ENCODE results near the gene DNM2. TPM values are rescaled to one million over a fixed set of nuclear protein-coding genes. Genes with fewer than 3 reads are reported as not detected.

DNM2 gene
- total RNA-seq, 1 donor from 2014 or later = 280 TPM

DNA sequence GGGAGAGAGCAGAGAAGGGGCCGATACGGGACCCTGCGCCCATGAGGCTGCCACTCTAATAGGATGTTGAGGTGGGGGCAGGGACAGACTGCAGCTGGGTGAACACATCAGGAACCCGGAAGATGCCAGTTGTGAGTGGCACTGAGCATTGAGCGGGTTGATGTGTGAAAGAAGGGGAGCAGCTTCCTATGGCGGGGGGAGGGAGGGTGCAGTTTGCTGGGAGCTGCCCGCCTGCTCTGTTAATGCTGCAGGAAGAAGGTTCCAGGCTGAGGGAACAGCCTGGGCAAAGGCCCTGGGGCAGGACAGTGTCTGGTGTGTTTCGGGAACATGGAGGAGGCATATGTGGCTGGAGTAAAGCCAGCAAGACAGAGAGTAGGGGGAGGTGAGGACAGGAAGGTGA, 29.8 kb downstream of the DNM2 start:
- Histone ChIP-seq H3K9me3 (no peaks in the 10 kb centered on the region), H3K36me3 (no peaks in the 10 kb centered on the region), H3K27me3 (no peaks in the 10 kb centered on the region), H3K4me1 (peaks cover 76% of the 10 kb centered on the region), H3K4me3 (no peak overlapping the region), H3K27ac (peak overlapping the region; percentile 85)
- DNase-seq = no peak
- TF ChIP-seq, protein P1, sequence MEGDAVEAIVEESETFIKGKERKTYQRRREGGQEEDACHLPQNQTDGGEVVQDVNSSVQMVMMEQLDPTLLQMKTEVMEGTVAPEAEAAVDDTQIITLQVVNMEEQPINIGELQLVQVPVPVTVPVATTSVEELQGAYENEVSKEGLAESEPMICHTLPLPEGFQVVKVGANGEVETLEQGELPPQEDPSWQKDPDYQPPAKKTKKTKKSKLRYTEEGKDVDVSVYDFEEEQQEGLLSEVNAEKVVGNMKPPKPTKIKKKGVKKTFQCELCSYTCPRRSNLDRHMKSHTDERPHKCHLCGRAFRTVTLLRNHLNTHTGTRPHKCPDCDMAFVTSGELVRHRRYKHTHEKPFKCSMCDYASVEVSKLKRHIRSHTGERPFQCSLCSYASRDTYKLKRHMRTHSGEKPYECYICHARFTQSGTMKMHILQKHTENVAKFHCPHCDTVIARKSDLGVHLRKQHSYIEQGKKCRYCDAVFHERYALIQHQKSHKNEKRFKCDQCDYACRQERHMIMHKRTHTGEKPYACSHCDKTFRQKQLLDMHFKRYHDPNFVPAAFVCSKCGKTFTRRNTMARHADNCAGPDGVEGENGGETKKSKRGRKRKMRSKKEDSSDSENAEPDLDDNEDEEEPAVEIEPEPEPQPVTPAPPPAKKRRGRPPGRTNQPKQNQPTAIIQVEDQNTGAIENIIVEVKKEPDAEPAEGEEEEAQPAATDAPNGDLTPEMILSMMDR (IDR thresholded peaks at IDR 0.05) = no peak
- intact Hi-C loops (cut with DNase I) = no loop called here
- ATAC-seq = no peak

DNA sequence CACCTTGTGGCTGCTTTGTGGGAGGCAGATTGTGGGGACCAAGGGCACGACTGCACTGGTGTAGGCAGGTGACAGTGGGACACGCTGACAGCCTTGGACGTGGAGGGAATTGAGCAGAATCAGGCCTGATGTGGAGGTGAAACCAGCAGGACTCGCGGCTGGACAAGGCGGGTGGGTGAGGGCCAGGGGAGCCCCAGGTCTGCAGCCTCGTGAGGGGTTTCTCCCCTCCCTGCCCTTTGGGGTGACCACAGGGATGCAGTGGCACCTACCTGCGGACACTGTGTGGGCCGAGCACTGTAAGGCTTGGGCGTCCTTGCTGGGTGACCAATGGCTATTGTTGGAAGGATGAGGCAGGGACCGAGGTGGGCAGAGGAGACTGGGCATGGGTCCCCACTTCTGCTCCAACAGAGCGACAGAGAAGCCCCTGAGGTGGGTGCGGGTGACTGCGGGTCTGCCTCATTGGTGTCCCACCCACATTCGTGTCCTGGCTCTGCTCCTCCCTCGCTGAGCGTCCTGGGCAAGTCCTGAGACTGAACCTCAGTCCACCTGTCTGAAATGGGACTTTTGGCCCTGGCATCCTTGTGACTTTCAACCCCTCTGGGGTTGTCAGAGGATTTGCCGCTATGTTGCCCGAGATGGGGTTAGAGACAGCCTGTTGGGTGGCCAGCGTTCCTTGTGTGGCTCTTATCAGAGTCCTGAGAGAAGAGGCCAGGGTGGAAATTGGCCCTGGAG, 30.5 kb downstream of the DNM2 start:
- TF ChIP-seq, protein P1 (IDR thresholded peaks at IDR 0.05) = no peak
- H3K27ac ChIP-seq = peak overlapping the region; percentile 85
- intact Hi-C loops (cut with DNase I) = no loop called here
- ATAC-seq (no peak), DNase-seq (no peak)
- H3K4me1 ChIP-seq = peaks cover 74% of the 10 kb centered on the region
- H3K4me3 ChIP-seq = no peak overlapping the region
- H3K36me3 ChIP-seq = no peaks in the 10 kb centered on the region
- no peaks in the 10 kb centered on the region for H3K9me3 ChIP-seq
- no peaks in the 10 kb centered on the region for H3K27me3 ChIP-seq

DNA sequence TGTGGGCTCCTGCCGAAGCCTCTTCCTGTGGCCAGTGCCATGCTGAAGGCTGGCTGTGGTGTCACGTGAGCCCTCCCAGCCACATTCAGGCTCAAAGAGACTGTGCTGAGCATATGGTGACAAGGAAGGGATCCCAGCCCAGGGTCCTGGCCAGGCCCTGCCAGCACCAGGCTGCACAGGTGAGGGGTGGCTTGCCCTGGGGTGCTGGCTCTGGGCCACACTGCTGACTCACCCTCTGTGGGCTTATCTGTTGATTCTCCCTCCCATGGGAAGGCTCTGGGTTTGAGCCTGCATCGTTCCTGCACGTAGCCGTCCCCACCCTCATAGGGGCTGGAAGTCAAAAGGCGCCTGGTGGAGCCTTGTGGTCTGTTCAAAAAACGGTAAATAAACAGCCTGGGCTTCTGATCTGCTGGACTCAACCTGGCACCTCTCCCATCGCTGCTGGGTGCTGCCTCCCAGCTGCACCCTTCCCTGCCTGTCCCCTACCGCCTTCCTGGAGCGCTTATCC, 31.1 kb downstream of the DNM2 start:
- H3K4me3 ChIP-seq = no peak overlapping the region
- DNase-seq (peak; percentile 86), ATAC-seq (peak; percentile 41)
- peak overlapping the region; percentile 85 for H3K27ac ChIP-seq
- intact Hi-C loops (cut with DNase I) = no loop called here
- TF ChIP-seq, protein P1 (IDR thresholded peaks at IDR 0.05) = no peak
- no peaks in the 10 kb centered on the region for H3K27me3 ChIP-seq
- H3K9me3 ChIP-seq = no peaks in the 10 kb centered on the region
- H3K36me3 ChIP-seq = no peaks in the 10 kb centered on the region
- peaks cover 74% of the 10 kb centered on the region for H3K4me1 ChIP-seq

DNA sequence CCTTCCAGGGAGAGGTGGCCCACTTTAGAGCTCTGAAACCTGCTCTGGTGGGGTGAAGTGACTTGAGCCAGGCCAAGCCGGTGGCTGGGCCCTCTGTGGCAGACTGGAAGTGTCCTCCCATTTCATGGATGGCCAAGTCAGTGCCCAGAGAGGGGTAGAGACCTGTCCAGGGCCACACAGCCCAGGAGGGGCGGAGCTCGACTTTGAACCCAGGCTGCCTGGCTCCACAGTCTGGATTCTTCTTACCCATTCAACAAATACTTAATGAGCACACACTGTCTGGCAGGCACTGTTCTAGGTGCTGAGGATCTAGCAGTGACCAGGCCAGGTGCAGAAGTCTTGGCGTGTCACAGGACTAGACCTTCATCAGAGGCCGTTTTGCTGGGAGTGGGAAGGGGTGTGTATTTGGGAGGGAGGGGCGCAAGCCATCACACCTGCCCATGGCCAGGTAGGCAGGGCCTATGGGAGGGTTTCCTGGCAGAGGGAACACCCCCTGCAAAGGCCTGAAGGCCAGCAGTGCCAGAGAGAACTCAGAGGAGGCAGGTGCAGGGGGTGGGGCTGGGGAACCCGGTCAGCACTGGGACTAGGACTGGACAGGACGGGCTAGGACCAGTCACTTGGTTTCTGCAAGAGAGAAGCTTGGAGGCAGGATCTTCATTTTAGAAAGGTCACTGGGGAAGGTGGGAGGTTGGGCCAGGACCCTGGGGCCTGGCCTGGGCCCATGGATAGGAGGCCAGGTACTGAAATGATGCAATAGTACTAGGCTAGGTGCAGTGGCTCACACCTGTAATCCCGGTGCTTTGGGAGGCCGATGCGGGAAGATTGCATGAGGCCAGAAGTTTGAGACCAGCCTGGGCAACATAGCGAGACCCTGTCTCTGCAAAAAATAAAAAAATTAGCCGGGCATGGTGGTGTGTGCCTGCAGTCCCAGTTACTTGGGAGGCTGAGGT, 31.8 kb downstream of the DNM2 start:
- TF ChIP-seq, protein P1 (IDR thresholded peaks at IDR 0.05) = no peak
- intact Hi-C loops (cut with DNase I) = no loop called here
- H3K27me3 ChIP-seq = no peaks in the 10 kb centered on the region
- peak; percentile 56 for ATAC-seq
- H3K27ac ChIP-seq = peak overlapping the region; percentile 85
- no peaks in the 10 kb centered on the region for H3K36me3 ChIP-seq
- peak; percentile 79 for DNase-seq
- no peak overlapping the region for H3K4me3 ChIP-seq
- no peaks in the 10 kb centered on the region for H3K9me3 ChIP-seq
- peaks cover 66% of the 10 kb centered on the region for H3K4me1 ChIP-seq

DNA sequence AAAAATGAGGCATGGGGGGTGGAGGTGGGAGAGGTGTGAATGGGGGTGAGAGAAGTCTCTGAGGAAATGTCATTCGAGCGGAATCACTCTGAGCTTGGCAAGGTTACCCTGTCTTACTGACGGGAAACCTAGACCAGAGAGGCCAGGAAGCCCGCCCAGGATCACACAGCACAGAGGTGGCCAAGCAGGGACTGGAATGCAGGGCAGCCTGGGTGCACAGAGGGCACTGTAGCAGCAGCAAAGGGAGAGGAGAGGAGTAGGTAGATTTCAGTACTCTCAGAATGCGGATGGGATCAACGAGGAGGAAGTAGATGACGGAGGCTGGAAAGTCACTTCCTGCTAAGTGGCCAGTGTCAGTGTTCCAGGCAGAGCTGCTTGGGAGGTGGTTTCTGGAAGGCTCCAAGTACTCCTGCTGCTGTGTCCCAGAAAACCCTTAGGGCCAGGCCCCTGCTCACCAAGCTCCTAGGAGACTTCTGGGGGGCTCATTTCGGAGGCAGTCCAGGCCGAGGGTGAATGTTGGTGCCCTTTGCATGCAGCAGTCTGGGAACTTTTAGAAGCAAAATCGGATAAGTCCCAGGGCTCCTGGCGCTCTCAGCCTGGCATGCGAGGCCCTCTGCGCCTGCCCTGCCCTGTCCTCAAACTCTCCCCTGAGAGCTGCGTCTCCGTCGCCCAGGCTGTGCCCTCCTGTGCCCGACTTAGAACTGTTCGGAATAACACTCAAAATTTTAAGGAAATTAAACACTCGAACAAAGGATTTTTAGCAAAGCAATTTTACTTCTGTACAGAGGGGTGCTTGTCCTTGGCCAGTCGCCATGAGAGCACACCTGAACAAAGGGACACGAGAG, 33.5 kb downstream of the DNM2 start:
- H3K4me1 ChIP-seq = peaks cover 73% of the 10 kb centered on the region
- H3K9me3 ChIP-seq = no peaks in the 10 kb centered on the region
- ATAC-seq = peak; percentile 77
- no peaks in the 10 kb centered on the region for H3K36me3 ChIP-seq
- H3K27me3 ChIP-seq = no peaks in the 10 kb centered on the region
- no peak overlapping the region for H3K4me3 ChIP-seq
- H3K27ac ChIP-seq = peak overlapping the region; percentile 85
- peak; percentile 85 for DNase-seq
- intact Hi-C loops (cut with DNase I) = no loop called here
- TF ChIP-seq, protein P1 (IDR thresholded peaks at IDR 0.05) = no peak
